Bronchial epithelial cell (primary cell): Measurements from ENCODE around the gene CNTFR. TPM values are rescaled to one million over a fixed set of nuclear protein-coding genes. Genes with fewer than 3 reads are reported as not detected.

Experiments used
- DNase-seq: peaks from one replicate; pipeline ENCODE4 v3.0.0-alpha.2; 2010; ENCODE audit warnings: low read depth
- FAIRE-seq: peaks from 2 replicates; lab custom pipeline; 2011; peaks lifted over from hg19 to GRCh38; lab: Jason Lieb, UNC
- H3K27me3 ChIP-seq: 2 replicates; pipeline ENCODE4 v1.5.1; 2011; ENCODE audit warnings: low read length; ENCODE audit not compliant: control insufficient read depth, insufficient read depth
- H3K36me3 ChIP-seq: 2 replicates; pipeline ENCODE4 v1.5.1; 2011; ENCODE audit warnings: low read length; ENCODE audit not compliant: control insufficient read depth, insufficient read depth
- H3K4me3 ChIP-seq: 2 replicates; pipeline ENCODE4 v1.5.1; 2011; ENCODE audit warnings: mild to moderate bottlenecking, low read depth, low read length, control low read depth
- CTCF ChIP-seq: IDR thresholded peaks from 2 replicates; pipeline ENCODE4 v1.5.1; 2011; ENCODE audit warnings: mild to moderate bottlenecking, moderate library complexity, low read length, control low read depth, inconsistent platforms; ENCODE audit not compliant: insufficient read depth, severe bottlenecking
- total RNA-seq: library from RNA; depleted of rRNA; stranded (reverse); fragments of >200 nt; gene quantifications from 2 replicates; pipeline ENCODE4 v1.2.1, GENCODE V29; 2014

The CNTFR gene
- total RNA-seq, 1 donor from 2014 or later: not detected

GRCh38 chr9:34592895-34593601 is 3.5 kb upstream of the CNTFR start:
- FAIRE-seq (no peak), DNase-seq (peak; percentile 39)

GRCh38 chr9:34591917-34592866 is 2.7 kb upstream of the CNTFR start:
- Histone ChIP-seq H3K36me3 (no peaks in the 10 kb centered on the region), H3K4me3 (no peak overlapping the region), H3K27me3 (peaks cover 25% of the 10 kb centered on the region)
- DNase-seq (no peak), FAIRE-seq (no peak)
- no peak for TF ChIP-seq CTCF

More at GRCh38 chr9:34592895-34593601, 3.5 kb upstream of the CNTFR start:
- peaks cover 18% of the 10 kb centered on the region for H3K27me3 ChIP-seq
- no peak for TF ChIP-seq CTCF
- H3K36me3 ChIP-seq: no peaks in the 10 kb centered on the region
- H3K4me3 ChIP-seq: no peak overlapping the region

- peak; percentile 98 for TF ChIP-seq CTCF
- Histone ChIP-seq H3K36me3 (no peaks in the 10 kb centered on the region), H3K27me3 (peaks cover 32% of the 10 kb centered on the region), H3K4me3 (peak overlapping the region; percentile 6)
- DNase-seq: peak; percentile 42
- FAIRE-seq: no peak
These were observed 1.9 kb upstream of the CNTFR start for GRCh38 chr9:34591248-34591916.

- no peak for DNase-seq
- FAIRE-seq: no peak
These were observed 1.1 kb upstream of the CNTFR start for GRCh38 chr9:34590381-34591247.

More at GRCh38 chr9:34590381-34591247, 1.1 kb upstream of the CNTFR start:
- H3K36me3 ChIP-seq: no peaks in the 10 kb centered on the region
- no peak for TF ChIP-seq CTCF
- peak overlapping the region; percentile 6 for H3K4me3 ChIP-seq
- H3K27me3 ChIP-seq: peaks cover 40% of the 10 kb centered on the region
